A549 (cell line): ENCODE measurements around the gene COL26A1.

ENCODE experiments used
- NFE2L2 ChIP-seq: fragments of 150-350 bp; conservative IDR thresholded peaks from 2 replicates; pipeline ENCODE4 v1.6.1; 2014; ENCODE audit warnings: low read length
- POLR2AphosphoS2 ChIP-seq: conservative IDR thresholded peaks from 2 replicates; pipeline ENCODE4 v1.6.1; 2012; ENCODE audit warnings: low read length, improper control_type of control experiment, inconsistent platforms
- RAD21 ChIP-seq, 2 experiments: fragments of >200 bp in 1 of 2; sonication (Bioruptor Twin) in 1 of 2; formaldehyde crosslinking in 1 of 2; IDR thresholded peaks in 1 of 2; conservative IDR thresholded peaks in 1 of 2; 2 replicates in 1 of 2; 3 replicates in 1 of 2; pipeline ENCODE4 v1.6.1; 2012 to 2018; ENCODE audit warnings: inconsistent platforms in 1 of 2
- SMC3 ChIP-seq: fragments of >200 bp; sonication (Bioruptor Twin); formaldehyde crosslinking; IDR thresholded peaks from 3 replicates; pipeline ENCODE4 v1.6.1; 2018; ENCODE audit warnings: inconsistent platforms
- TP53 ChIP-seq: fragments of 250-450 bp; sonication (Bioruptor Pico); IDR thresholded peaks from 2 replicates; pipeline ENCODE4 v1.5.0; 2021; ENCODE audit warnings: mild to moderate bottlenecking, moderate library complexity
- ZSCAN20 ChIP-seq: fragments of 250-450 bp; sonication (Bioruptor Pico); IDR thresholded peaks from 2 replicates; pipeline ENCODE4 v1.8.0; 2022; ENCODE audit warnings: mild to moderate bottlenecking, moderate library complexity
- TF ChIP-seq, protein P1 (sequence below): fragments of >200 bp; sonication (Bioruptor Twin); formaldehyde crosslinking; IDR thresholded peaks from 3 replicates; pipeline ENCODE4 v1.5.1; 2016
- TF ChIP-seq, protein P2 (sequence below): IDR thresholded peaks from 2 replicates; pipeline ENCODE4 v1.6.1; 2012
- TF ChIP-seq, protein P3 (sequence below): fragments of 200-600 bp; sonication (generic); IDR thresholded peaks from 2 replicates; pipeline ENCODE4 v1.6.1; 2016; ENCODE audit warnings: antibody characterized with exemption, mild to moderate bottlenecking, moderate library complexity

DNA sequence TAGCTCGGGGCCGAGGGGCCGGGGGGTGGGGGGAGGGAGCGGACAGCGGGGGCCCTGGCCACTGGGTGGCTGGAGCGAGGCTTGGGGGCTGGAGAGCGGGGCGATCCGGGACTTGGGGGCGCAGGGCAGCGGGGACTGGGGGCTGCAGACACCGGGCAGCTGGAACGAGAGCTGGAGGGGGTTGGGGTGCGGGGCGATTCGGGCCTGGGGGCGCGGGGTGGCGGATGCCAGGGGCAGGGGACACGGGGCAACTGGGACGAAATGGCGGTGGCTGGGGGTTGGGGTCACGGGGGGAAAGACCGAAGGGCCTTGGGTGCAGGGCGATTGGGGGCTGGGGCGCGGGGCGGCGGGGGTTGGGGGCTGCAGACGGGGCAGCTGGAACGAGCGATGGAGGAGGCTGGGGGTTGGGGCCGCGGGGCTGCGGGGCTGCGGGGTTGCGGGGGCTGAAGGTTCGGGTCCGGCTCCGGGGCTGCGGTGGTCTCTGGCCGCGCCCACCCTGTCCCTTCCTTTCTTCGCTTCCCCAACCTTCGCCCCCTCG is 590 bp downstream of the COL26A1 start:
- TF ChIP-seq, protein P1, sequence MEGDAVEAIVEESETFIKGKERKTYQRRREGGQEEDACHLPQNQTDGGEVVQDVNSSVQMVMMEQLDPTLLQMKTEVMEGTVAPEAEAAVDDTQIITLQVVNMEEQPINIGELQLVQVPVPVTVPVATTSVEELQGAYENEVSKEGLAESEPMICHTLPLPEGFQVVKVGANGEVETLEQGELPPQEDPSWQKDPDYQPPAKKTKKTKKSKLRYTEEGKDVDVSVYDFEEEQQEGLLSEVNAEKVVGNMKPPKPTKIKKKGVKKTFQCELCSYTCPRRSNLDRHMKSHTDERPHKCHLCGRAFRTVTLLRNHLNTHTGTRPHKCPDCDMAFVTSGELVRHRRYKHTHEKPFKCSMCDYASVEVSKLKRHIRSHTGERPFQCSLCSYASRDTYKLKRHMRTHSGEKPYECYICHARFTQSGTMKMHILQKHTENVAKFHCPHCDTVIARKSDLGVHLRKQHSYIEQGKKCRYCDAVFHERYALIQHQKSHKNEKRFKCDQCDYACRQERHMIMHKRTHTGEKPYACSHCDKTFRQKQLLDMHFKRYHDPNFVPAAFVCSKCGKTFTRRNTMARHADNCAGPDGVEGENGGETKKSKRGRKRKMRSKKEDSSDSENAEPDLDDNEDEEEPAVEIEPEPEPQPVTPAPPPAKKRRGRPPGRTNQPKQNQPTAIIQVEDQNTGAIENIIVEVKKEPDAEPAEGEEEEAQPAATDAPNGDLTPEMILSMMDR: no peak
- TF ChIP-seq, protein P2, sequence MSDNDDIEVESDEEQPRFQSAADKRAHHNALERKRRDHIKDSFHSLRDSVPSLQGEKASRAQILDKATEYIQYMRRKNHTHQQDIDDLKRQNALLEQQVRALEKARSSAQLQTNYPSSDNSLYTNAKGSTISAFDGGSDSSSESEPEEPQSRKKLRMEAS: no peak
- TF ChIP-seq NFE2L2: no peak
- no peak for TF ChIP-seq RAD21 (conservative IDR thresholded peaks at IDR 0.05 in 1 of 2, IDR thresholded peaks at IDR 0.05 in 1 of 2)
- no peak for TF ChIP-seq SMC3
- TF ChIP-seq POLR2AphosphoS2: no peak
- TF ChIP-seq, protein P3, sequence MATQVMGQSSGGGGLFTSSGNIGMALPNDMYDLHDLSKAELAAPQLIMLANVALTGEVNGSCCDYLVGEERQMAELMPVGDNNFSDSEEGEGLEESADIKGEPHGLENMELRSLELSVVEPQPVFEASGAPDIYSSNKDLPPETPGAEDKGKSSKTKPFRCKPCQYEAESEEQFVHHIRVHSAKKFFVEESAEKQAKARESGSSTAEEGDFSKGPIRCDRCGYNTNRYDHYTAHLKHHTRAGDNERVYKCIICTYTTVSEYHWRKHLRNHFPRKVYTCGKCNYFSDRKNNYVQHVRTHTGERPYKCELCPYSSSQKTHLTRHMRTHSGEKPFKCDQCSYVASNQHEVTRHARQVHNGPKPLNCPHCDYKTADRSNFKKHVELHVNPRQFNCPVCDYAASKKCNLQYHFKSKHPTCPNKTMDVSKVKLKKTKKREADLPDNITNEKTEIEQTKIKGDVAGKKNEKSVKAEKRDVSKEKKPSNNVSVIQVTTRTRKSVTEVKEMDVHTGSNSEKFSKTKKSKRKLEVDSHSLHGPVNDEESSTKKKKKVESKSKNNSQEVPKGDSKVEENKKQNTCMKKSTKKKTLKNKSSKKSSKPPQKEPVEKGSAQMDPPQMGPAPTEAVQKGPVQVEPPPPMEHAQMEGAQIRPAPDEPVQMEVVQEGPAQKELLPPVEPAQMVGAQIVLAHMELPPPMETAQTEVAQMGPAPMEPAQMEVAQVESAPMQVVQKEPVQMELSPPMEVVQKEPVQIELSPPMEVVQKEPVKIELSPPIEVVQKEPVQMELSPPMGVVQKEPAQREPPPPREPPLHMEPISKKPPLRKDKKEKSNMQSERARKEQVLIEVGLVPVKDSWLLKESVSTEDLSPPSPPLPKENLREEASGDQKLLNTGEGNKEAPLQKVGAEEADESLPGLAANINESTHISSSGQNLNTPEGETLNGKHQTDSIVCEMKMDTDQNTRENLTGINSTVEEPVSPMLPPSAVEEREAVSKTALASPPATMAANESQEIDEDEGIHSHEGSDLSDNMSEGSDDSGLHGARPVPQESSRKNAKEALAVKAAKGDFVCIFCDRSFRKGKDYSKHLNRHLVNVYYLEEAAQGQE: no peak
- TF ChIP-seq TP53 (CRISPR knock-in tag): no peak
- TF ChIP-seq ZSCAN20 (CRISPR knock-in tag): no peak
